Measurements from ENCODE around the gene TAGLN3. TPM values are rescaled to one million over a fixed set of nuclear protein-coding genes. Genes with fewer than 3 reads are reported as not detected.

Gene TAGLN3
- total and polyA plus RNA-seq, 2 of the 13 experiments (the other 11 are each of a cell fraction or from before 2014, with no cell fraction given), result 0.51 to 0.91 TPM

DNA sequence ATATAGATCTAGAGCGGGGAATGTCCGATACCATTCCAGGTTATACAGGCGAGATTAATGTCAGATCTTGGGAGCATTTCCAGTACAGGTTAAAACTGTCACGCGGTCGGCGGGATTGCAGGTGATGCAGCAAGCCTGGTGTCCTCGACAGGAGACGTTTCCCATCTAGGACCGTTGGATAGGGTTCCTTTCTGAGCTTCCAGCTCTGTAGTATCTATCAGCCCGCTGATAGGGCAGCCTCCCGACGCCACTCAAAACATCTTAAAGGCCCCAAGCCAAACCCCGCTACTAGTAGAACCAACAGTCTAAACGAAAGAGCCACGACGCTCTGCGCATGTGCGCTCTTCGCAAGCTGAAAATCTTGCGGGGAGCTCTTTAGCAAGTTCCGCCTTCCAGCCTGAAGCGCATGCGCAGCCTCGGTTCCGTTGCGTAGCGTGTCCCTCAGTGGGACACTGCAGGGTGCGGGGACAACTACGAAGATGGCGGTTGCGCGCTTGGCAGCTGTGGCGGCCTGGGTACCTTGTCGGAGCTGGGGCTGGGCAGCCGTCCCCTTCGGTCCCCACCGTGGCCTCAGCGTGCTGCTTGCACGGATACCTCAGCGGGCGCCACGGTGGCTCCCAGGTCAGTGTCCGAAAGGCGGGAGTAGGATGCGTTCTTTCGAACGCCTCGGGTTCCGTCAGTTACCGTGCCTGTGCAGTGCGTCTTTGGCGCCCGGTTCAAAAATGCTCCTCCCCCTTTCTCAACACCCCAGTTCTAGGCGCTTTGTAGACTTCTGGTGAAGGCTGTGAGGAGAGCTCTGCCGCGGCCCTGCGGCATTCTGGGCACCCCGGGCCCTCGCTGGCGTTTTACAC is 19.9 kb upstream of the TAGLN3 start, which contains the start of gene ABHD10 (continued):
- TF ChIP-seq, protein P1, sequence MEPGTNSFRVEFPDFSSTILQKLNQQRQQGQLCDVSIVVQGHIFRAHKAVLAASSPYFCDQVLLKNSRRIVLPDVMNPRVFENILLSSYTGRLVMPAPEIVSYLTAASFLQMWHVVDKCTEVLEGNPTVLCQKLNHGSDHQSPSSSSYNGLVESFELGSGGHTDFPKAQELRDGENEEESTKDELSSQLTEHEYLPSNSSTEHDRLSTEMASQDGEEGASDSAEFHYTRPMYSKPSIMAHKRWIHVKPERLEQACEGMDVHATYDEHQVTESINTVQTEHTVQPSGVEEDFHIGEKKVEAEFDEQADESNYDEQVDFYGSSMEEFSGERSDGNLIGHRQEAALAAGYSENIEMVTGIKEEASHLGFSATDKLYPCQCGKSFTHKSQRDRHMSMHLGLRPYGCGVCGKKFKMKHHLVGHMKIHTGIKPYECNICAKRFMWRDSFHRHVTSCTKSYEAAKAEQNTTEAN (CRISPR knock-in tag; conservative IDR thresholded peaks at IDR 0.05), result peak; percentile 81
- TF ChIP-seq, protein P2, sequence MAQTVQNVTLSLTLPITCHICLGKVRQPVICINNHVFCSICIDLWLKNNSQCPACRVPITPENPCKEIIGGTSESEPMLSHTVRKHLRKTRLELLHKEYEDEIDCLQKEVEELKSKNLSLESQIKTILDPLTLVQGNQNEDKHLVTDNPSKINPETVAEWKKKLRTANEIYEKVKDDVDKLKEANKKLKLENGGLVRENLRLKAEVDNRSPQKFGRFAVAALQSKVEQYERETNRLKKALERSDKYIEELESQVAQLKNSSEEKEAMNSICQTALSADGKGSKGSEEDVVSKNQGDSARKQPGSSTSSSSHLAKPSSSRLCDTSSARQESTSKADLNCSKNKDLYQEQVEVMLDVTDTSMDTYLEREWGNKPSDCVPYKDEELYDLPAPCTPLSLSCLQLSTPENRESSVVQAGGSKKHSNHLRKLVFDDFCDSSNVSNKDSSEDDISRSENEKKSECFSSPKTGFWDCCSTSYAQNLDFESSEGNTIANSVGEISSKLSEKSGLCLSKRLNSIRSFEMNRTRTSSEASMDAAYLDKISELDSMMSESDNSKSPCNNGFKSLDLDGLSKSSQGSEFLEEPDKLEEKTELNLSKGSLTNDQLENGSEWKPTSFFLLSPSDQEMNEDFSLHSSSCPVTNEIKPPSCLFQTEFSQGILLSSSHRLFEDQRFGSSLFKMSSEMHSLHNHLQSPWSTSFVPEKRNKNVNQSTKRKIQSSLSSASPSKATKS (CRISPR knock-in tag; IDR thresholded peaks at IDR 0.05), result no peak
- TF ChIP-seq, protein P3, sequence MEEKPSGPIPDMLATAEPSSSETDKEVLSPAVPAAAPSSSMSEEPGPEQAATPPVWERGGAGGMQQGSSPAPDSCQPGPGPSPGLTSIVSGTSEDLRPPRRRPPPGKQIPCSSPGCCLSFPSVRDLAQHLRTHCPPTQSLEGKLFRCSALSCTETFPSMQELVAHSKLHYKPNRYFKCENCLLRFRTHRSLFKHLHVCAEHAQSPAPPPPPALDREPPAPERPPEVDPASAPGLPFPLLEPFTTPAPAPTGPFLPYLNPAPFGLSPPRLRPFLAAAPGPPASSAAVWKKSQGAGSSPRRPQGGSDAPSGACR (CRISPR knock-in tag; IDR thresholded peaks at IDR 0.05), result no peak
- TF ChIP-seq ATM (IDR thresholded peaks at IDR 0.05; ENCODE audit: borderline replicate concordance) (no peak), ZBTB21 (CRISPR knock-in tag; IDR thresholded peaks at IDR 0.05) (no peak), SMARCC2 (IDR thresholded peaks at IDR 0.05) (no peak), ZNF703 (CRISPR knock-in tag; IDR thresholded peaks at IDR 0.05; ENCODE audit: borderline replicate concordance) (no peak), NFE2 (CRISPR knock-in tag; IDR thresholded peaks at IDR 0.05) (no peak), ZNF136 (CRISPR knock-in tag; IDR thresholded peaks at IDR 0.05; ENCODE audit: low read depth) (no peak), GPN1 (CRISPR knock-in tag; IDR thresholded peaks at IDR 0.05; ENCODE audit: borderline replicate concordance) (no peak), THYN1 (CRISPR knock-in tag; IDR thresholded peaks at IDR 0.05; ENCODE audit: borderline replicate concordance, low read depth) (no peak), ZNF709 (CRISPR knock-in tag; IDR thresholded peaks at IDR 0.05) (peak; percentile 54; the same call in 1 of the 2 replicates)
- TF ChIP-seq, protein P4, sequence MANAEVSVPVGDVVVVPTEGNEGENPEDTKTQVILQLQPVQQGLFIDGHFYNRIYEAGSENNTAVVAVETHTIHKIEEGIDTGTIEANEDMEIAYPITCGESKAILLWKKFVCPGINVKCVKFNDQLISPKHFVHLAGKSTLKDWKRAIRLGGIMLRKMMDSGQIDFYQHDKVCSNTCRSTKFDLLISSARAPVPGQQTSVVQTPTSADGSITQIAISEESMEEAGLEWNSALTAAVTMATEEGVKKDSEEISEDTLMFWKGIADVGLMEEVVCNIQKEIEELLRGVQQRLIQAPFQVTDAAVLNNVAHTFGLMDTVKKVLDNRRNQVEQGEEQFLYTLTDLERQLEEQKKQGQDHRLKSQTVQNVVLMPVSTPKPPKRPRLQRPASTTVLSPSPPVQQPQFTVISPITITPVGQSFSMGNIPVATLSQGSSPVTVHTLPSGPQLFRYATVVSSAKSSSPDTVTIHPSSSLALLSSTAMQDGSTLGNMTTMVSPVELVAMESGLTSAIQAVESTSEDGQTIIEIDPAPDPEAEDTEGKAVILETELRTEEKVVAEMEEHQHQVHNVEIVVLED (CRISPR knock-in tag; IDR thresholded peaks at IDR 0.05; ENCODE audit: borderline replicate concordance), result peak; percentile 80
- TF ChIP-seq, protein P5, sequence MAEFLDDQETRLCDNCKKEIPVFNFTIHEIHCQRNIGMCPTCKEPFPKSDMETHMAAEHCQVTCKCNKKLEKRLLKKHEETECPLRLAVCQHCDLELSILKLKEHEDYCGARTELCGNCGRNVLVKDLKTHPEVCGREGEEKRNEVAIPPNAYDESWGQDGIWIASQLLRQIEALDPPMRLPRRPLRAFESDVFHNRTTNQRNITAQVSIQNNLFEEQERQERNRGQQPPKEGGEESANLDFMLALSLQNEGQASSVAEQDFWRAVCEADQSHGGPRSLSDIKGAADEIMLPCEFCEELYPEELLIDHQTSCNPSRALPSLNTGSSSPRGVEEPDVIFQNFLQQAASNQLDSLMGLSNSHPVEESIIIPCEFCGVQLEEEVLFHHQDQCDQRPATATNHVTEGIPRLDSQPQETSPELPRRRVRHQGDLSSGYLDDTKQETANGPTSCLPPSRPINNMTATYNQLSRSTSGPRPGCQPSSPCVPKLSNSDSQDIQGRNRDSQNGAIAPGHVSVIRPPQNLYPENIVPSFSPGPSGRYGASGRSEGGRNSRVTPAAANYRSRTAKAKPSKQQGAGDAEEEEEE (CRISPR knock-in tag; IDR thresholded peaks at IDR 0.05; ENCODE audit: borderline replicate concordance), result peak; percentile 75; the same call in 1 of the 2 replicates
